Gastroesophageal sphincter (tissue), 4 donors: ENCODE data around the gene PSMC3. TPM values are rescaled to one million over a fixed set of nuclear protein-coding genes. Genes with fewer than 3 reads are reported as not detected.

ENCODE experiments used
- ATAC-seq: fragments of 150-250 bp; one replicate; pipeline ENCODE4 v1.9.1; 2016; ENCODE audit warnings: mild to moderate bottlenecking, moderate library complexity
- H3K27ac ChIP-seq, 4 donors: fragments of 200-600 bp; sonication (generic) in 3 of 4; 1 replicate in 3 of 4; 2 replicates in 1 of 4; pipeline ENCODE4 v1.5.1; 2016 to 2019
- H3K27me3 ChIP-seq: fragments of 200-600 bp; sonication (generic); one replicate; pipeline ENCODE4 v1.5.1; 2019
- H3K36me3 ChIP-seq, 2 donors: fragments of 200-600 bp; sonication (generic); one replicate each; pipeline ENCODE4 v1.5.1; 2019; ENCODE audit warnings: control low read depth in 1 of 2
- H3K4me1 ChIP-seq, 3 donors: fragments of 200-600 bp; sonication (generic); 1 replicate in 2 of 3; 2 replicates in 1 of 3; pipeline ENCODE4 v1.5.1; 2016 to 2019; ENCODE audit warnings: control low read depth in 2 of 3
- H3K4me3 ChIP-seq, 2 donors: fragments of 200-600 bp; sonication (generic); one replicate each; pipeline ENCODE4 v1.5.1; 2019; ENCODE audit warnings: mild to moderate bottlenecking in 1 of 2, moderate library complexity in 1 of 2
- H3K9me3 ChIP-seq, 3 donors: fragments of 200-600 bp; sonication (generic); one replicate each; pipeline ENCODE4 v1.5.1; 2017 to 2019; ENCODE audit warnings: control low read depth in 2 of 3
- EP300 ChIP-seq: sonication (generic); formaldehyde crosslinking; IDR thresholded peaks from one replicate; pipeline ENCODE4 v1.6.1; 2017; ENCODE audit warnings: antibody characterized with exemption, mild to moderate bottlenecking
- POLR2A ChIP-seq, 2 donors: fragments of 450-650 bp; IDR thresholded peaks; one replicate each; pipeline ENCODE4 v1.6.1; 2017; ENCODE audit warnings: antibody characterized with exemption in 2 of 2, mild to moderate bottlenecking in 2 of 2, moderate library complexity in 1 of 2
- POLR2AphosphoS5 ChIP-seq: sonication (generic); formaldehyde crosslinking; IDR thresholded peaks from one replicate; pipeline ENCODE4 v1.6.1; 2017; ENCODE audit warnings: antibody characterized with exemption
- WGBS, 2 donors: methylation state at CpG; one replicate each; pipeline ENCODE4 v1.1.5; 2018; ENCODE audit warnings: low coverage in 1 of 2; 5-methylcytosine and 5-hydroxymethylcytosine counted together
- total RNA-seq, 4 donors: library from RNA; depleted of rRNA; stranded (reverse); fragments of >200 nt; gene quantifications; one replicate each; pipeline ENCODE4 v1.1.0, GENCODE V29; 2016
- TF ChIP-seq, protein P1 (sequence below), 4 experiments: fragments of 200-600 bp in 2 of 4; fragments of 450-650 bp in 2 of 4; sonication (generic) in 1 of 4; IDR thresholded peaks; one replicate each; pipeline ENCODE4 v1.5.1; 2017 to 2019; ENCODE audit warnings: antibody characterized with exemption in 4 of 4, mild to moderate bottlenecking in 2 of 4, moderate library complexity in 2 of 4

PSMC3 gene
- total RNA-seq, 4 donors from 2014 or later: 169 to 194 (median 179) TPM

DNA sequence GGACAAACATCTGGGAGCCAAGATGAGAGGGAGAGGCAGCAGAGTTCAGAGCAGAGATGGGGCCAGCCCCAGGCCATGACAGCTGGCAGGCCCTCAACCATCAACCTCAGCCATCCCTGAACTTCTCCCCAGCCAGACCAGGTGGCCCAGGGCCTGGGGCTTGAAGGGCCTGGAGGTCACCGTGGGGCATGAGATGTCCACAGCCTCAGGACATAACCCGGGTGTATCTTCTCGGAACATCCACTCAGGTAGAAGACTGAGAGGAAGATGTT is 30.3 kb downstream of the PSMC3 start:
- Histone ChIP-seq H3K9me3 (no peaks in the 10 kb centered on the region), H3K27ac (peak overlapping the region in 3 of 4 donors; percentile 77 to 85 (median 84)), H3K27me3 (no peaks in the 10 kb centered on the region), H3K4me3 (no peak overlapping the region), H3K4me1 (peaks cover 0 to 28% (median 0%) of the 10 kb centered on the region in 3 donors), H3K36me3 (no peaks in the 10 kb centered on the region)
- no peak for ATAC-seq
- TF ChIP-seq EP300 (no peak), POLR2AphosphoS5 (no peak), POLR2A (IDR thresholded peaks at IDR 0.05) (no peak)
- TF ChIP-seq, protein P1, sequence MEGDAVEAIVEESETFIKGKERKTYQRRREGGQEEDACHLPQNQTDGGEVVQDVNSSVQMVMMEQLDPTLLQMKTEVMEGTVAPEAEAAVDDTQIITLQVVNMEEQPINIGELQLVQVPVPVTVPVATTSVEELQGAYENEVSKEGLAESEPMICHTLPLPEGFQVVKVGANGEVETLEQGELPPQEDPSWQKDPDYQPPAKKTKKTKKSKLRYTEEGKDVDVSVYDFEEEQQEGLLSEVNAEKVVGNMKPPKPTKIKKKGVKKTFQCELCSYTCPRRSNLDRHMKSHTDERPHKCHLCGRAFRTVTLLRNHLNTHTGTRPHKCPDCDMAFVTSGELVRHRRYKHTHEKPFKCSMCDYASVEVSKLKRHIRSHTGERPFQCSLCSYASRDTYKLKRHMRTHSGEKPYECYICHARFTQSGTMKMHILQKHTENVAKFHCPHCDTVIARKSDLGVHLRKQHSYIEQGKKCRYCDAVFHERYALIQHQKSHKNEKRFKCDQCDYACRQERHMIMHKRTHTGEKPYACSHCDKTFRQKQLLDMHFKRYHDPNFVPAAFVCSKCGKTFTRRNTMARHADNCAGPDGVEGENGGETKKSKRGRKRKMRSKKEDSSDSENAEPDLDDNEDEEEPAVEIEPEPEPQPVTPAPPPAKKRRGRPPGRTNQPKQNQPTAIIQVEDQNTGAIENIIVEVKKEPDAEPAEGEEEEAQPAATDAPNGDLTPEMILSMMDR (IDR thresholded peaks at IDR 0.05): no peak
- 90 to 100% methylated on average over 1 to 2 of the region's 3 CpGs for WGBS, 2 donors

DNA sequence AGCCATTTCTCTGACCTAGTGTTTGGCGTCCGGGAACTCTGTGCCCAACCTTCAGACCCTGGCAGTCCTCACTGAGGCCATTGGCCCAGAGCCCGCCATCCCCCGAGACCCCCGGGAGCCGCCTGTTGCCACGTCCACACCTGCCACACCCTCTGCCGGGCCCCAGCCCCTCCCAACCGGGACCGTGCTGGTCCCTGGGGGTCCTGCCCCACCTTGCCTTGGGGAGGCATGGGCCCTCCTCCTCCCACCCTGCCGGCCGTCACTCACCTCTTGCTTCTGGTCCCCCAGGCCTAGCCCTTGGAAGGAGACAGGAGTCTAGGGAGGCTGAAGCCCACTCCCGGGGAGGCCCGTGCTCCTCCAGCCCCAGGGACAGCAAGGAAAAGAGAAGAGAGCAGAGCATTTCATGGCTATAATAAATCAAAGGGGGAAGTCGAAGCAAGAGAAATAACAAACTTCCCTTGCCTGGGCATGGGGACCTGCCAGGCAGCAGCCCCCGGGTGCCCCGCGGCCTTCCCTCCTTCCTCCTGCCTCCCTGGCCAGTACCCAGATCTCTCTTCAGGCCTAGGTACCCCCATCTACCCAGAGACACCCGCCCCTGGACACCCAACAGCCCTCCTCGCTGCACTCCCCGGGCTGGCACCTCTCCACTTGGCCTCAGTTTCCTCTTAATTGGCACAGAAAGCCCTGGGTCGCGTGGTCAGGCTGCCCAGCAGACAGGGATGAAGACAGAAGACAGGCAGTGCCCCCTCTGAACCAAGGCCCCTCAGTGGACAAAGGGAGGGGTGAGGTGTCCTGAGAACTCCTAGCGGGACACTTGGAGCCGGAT is 30.8 kb downstream of the PSMC3 start:
- H3K36me3 ChIP-seq: no peaks in the 10 kb centered on the region
- no peaks in the 10 kb centered on the region for H3K9me3 ChIP-seq
- TF ChIP-seq POLR2AphosphoS5 (no peak), POLR2A (IDR thresholded peaks at IDR 0.05) (no peak), EP300 (no peak)
- TF ChIP-seq, protein P1 (IDR thresholded peaks at IDR 0.05): no peak
- 55% methylated on average over 2 of the region's 25 CpGs; no CpG with 5 or more reads in 1 of the 2 donors for WGBS, 2 donors
- peak overlapping the region; percentile 11 to 85 (median 80) for H3K27ac ChIP-seq
- no peaks in the 10 kb centered on the region for H3K27me3 ChIP-seq
- peaks cover 0 to 23% (median 0%) of the 10 kb centered on the region in 3 donors for H3K4me1 ChIP-seq
- peak overlapping the region in 1 of 2 donors; percentile 21 for H3K4me3 ChIP-seq
- no peak for ATAC-seq

DNA sequence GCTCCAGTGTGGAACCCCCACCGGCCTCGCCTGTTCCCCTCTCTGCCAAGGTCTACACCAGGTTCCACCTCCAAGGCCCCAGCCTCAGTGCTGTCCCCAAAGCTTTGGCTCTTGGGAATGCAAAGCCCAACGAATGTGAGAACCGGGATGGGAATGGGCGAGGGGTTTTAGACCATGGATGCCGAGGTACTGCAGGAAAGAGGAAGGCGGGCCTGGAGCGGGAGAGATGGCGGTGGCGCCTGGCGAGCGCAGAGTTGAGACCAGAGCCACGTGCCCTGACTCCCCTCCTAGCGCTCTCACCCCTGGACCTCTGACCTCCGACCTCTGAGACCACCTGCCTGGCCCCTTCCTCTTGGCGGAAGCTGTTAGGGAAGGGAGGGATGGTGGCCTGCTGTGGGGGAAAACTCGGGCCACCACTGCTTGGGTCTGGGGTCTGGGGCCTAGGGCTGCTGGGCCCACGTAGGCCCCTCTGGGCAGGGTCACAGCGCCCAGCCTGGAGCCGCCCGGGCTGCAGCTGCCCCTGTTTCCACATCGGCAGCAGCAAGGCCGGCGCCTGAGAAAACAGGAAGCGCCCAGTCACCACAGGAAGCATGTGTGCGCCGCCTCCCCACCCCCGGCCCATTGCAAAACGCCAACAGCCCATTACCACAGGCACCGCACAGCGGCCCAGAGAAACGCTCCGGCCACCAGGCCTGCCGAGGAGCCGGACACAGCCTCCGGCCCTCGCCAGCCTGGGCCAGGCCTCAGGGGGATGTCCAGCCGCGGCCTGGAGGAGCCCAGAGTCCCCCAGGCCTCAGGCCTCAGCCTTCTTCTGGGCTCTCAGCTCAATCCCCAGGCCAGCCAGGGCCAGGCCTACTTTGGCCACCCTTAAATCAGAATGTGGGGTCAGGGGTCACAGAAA is 31.7 kb downstream of the PSMC3 start:
- Histone ChIP-seq H3K36me3 (no peaks in the 10 kb centered on the region), H3K27me3 (no peaks in the 10 kb centered on the region), H3K4me1 (peaks cover 0 to 14% (median 0%) of the 10 kb centered on the region in 3 donors), H3K27ac (peak overlapping the region; percentile 11 to 85 (median 80)), H3K4me3 (peak overlapping the region in 1 of 2 donors; percentile 21), H3K9me3 (no peaks in the 10 kb centered on the region)
- ATAC-seq: peak; percentile 62
- 70 to 89% methylated on average over 7 to 12 of the region's 39 CpGs for WGBS, 2 donors
- TF ChIP-seq, protein P1 (IDR thresholded peaks at IDR 0.05): no peak
- TF ChIP-seq EP300: no peak
- no peak for TF ChIP-seq POLR2AphosphoS5
- peak in 1 of 2 donors; percentile 42 for TF ChIP-seq POLR2A (IDR thresholded peaks at IDR 0.05)

DNA sequence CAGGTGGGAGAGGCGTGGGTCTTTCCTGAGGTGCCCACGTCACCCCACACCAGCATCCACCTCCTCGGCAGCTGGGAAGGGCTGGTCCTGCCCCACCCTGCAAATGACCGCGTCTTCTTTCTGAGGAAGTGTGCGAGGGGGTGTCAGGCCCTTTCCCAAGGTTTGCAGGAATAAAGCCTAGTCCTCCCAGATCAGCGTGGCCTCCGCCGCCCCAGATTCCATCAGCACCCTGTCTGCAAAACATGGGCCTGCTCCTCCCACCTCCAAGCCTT is 32.3 kb downstream of the PSMC3 start:
- Histone ChIP-seq H3K27me3 (no peaks in the 10 kb centered on the region), H3K9me3 (no peaks in the 10 kb centered on the region), H3K36me3 (no peaks in the 10 kb centered on the region), H3K27ac (peak overlapping the region in 3 of 4 donors; percentile 77 to 85 (median 84)), H3K4me3 (no peak overlapping the region), H3K4me1 (peaks cover 0 to 10% (median 0%) of the 10 kb centered on the region in 3 donors)
- 83 to 97% methylated on average over 3 to 7 of the region's 9 CpGs for WGBS, 2 donors
- peak; percentile 15 for ATAC-seq
- TF ChIP-seq POLR2A (IDR thresholded peaks at IDR 0.05): no peak
- TF ChIP-seq, protein P1 (IDR thresholded peaks at IDR 0.05): no peak
- TF ChIP-seq EP300: no peak
- TF ChIP-seq POLR2AphosphoS5: no peak
